ENCODE results near the gene DENND4A. TPM values are rescaled to one million over a fixed set of nuclear protein-coding genes. Genes with fewer than 3 reads are reported as not detected.

DENND4A gene
- total RNA-seq, 6 experiments from 2014 or later: 15.8 to 19.4 (median 17.1) TPM

DNA sequence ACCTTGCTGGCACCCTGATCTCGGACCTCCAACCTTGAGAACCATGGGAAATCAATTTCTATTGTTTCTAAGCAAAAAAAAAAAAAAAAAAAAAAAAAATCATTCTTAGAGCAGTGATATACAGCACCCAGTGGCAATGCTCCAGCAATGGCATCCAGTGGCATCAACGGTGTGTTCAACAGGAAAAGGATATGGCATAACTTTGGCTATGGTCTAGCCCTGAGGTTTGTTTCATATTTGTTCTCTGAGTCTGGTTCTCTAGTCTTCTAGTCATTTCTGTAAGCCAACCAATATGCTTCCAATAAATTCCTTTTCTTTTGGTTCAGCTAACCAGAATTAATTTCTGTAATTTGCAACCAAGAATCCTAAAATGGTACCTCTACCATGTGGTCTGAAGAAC, 19.2 kb downstream of the DENND4A start:
- Mint-ChIP-seq H3K4me3 (no peak overlapping the region), H3K27me3 (ENCODE audit: insufficient read depth) (peaks cover 2% of the 10 kb centered on the region; the same call in 1 of the 2 replicates), H3K36me3 (ENCODE audit: low read depth) (no peaks in the 10 kb centered on the region), H3K9me3 (no peaks in the 10 kb centered on the region), H3K4me1 (ENCODE audit: low read depth) (peaks cover 19% of the 10 kb centered on the region), H3K27ac (no peak overlapping the region)
- DNase-seq: no peak
- TF ChIP-seq CTCF (IDR thresholded peaks at IDR 0.05): no peak

DNA sequence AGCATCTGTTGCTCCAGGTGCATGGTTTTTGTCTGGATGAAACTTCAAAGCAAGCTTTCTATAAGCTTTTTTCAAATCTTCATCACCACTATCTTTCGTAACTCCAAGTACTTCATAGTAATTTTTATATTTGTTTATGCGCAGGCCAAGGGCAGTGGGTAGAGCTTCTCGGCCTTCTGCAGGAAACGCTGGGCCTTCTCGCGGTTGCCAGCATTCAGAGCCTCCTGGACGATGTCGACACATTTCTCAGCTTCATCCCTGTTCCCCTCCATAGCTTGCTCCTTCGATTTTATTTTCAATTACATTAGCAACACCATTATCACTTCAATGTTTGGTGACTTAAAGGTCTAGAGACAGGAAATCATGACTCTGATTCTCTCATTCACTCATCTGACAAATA, 20.2 kb downstream of the DENND4A start:
- Mint-ChIP-seq H3K27ac (no peak overlapping the region), H3K4me3 (no peak overlapping the region), H3K36me3 (ENCODE audit: low read depth) (no peaks in the 10 kb centered on the region), H3K9me3 (no peaks in the 10 kb centered on the region), H3K4me1 (ENCODE audit: low read depth) (peaks cover 26% of the 10 kb centered on the region), H3K27me3 (ENCODE audit: insufficient read depth) (peaks cover 2% of the 10 kb centered on the region; the same call in 1 of the 2 replicates)
- no peak for DNase-seq
- TF ChIP-seq CTCF (IDR thresholded peaks at IDR 0.05): no peak

DNA sequence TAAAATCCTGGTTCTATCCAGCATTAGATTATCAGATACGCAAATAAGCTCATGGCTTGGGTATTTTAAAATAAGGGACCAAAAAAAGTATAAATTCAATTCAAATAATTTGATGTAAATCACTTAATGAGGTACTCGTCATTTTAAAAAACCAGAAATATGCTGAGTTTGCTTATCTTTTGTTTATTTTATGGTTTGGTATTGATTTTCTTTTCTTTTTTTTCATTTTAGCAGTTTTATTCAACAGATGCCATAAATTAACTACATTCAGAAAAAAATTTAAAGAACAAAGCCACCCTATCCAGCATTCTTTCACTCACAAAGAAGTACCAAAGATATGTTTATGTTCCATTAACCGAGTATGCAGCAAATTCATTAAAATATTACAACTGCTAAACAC, 22.6 kb downstream of the DENND4A start:
- no peak overlapping the region for H3K4me3 Mint-ChIP-seq
- DNase-seq: no peak
- peaks cover 28% of the 10 kb centered on the region for H3K4me1 Mint-ChIP-seq (ENCODE audit: low read depth)
- H3K27me3 Mint-ChIP-seq (ENCODE audit: insufficient read depth): peaks cover 2% of the 10 kb centered on the region; the same call in 1 of the 2 replicates
- no peaks in the 10 kb centered on the region for H3K36me3 Mint-ChIP-seq (ENCODE audit: low read depth)
- no peaks in the 10 kb centered on the region for H3K9me3 Mint-ChIP-seq
- no peak for TF ChIP-seq CTCF (IDR thresholded peaks at IDR 0.05)
- no peak overlapping the region for H3K27ac Mint-ChIP-seq

GRCh38 chr15:65767895-65768294, 24.2 kb downstream of the DENND4A start:
- Mint-ChIP-seq H3K9me3 (no peaks in the 10 kb centered on the region), H3K27ac (peak overlapping the region; percentile 1; the same call in 1 of the 2 replicates), H3K4me3 (no peak overlapping the region), H3K36me3 (ENCODE audit: low read depth) (no peaks in the 10 kb centered on the region), H3K27me3 (ENCODE audit: insufficient read depth) (peaks cover 2% of the 10 kb centered on the region; the same call in 1 of the 2 replicates), H3K4me1 (ENCODE audit: low read depth) (peaks cover 22% of the 10 kb centered on the region)
- no peak for DNase-seq
- TF ChIP-seq CTCF (IDR thresholded peaks at IDR 0.05): no peak

DNA sequence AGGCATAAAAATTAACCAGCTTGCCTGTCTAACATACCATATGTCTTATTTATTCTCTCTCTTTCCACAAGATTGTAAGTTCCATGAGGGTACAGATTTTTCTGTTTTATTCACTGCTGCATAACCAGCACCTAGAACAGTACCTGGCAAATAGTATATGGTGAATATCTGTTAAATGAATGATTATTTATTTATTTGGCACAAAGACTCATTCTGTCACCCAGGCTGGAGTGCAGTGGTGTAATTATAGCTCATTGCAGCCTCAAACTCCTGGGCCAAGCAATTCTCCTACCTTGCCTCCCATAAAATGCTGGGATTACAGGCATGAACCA, 24.9 kb downstream of the DENND4A start:
- Mint-ChIP-seq H3K27me3 (ENCODE audit: insufficient read depth) (peaks cover 2% of the 10 kb centered on the region; the same call in 1 of the 2 replicates), H3K4me1 (ENCODE audit: low read depth) (peaks cover 21% of the 10 kb centered on the region), H3K36me3 (ENCODE audit: low read depth) (no peaks in the 10 kb centered on the region), H3K9me3 (no peaks in the 10 kb centered on the region), H3K4me3 (no peak overlapping the region), H3K27ac (no peak overlapping the region)
- no peak for DNase-seq
- no peak for TF ChIP-seq CTCF (IDR thresholded peaks at IDR 0.05)

Data from HFFc6 (cell line).